Subcutaneous preadipocyte (primary cell): Measurements from ENCODE around the gene PDLIM4. TPM values are rescaled to one million over a fixed set of nuclear protein-coding genes. Genes with fewer than 3 reads are reported as not detected.

Experiments
- total RNA-seq: library from RNA; depleted of rRNA; stranded (reverse); fragments of >200 nt; gene quantifications from 2 replicates; pipeline ENCODE4 v1.2.3, GENCODE V29; 2012

The PDLIM4 gene, protein sequence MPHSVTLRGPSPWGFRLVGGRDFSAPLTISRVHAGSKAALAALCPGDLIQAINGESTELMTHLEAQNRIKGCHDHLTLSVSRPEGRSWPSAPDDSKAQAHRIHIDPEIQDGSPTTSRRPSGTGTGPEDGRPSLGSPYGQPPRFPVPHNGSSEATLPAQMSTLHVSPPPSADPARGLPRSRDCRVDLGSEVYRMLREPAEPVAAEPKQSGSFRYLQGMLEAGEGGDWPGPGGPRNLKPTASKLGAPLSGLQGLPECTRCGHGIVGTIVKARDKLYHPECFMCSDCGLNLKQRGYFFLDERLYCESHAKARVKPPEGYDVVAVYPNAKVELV
- total RNA-seq: 33.6 and 62.1 TPM in 2 replicates

DNA sequence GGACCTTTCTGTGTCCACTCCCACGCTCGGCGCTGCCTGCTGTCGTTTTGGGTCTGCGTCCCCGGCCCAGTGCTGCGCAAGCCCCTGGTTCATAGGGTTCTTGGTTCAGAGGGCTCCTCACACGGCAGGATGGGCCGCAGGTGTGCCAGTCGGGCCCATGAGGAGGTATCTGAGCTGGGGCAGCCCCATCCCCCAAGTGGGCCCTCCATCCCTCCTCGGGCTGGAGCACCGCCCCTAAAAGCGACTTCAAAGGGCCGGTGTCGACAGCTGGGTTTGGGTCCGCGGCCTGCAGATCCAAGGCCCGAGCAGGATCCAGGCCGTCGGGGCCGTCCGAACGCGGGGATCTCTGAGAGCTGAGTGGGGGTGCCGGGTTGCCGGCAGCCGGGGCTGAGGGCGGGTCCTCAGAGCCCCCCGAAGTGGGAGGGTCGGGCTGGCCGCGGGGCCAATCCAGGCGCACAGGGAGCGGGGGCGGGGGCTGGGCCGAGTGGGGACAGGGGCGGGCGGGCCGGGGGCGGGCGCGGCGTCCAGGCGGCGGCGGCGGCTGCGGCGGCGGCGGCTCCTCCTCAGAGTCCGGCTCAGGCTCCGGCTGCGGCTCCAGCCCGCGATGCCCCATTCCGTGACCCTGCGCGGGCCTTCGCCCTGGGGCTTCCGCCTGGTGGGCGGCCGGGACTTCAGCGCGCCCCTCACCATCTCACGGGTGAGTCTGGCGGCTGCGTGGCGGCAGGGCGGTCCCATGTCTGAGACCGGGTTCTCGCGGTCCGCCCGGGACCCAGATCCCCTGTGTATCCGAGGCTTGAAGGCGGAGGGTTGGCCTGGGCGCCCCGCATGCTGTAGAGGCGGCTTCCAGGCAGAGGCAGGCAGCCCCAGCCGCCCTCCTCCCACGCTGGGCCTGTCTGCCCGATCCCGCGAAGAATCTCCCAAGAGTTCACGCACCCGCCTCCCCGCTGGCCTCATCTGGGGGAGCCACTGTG, at the start of gene PDLIM4:
Gene PDLIM4 (plus strand): TSS at position 566 of the 971 bp plus-strand sequence. CDS start 39 bp downstream, at position 605.

DNA sequence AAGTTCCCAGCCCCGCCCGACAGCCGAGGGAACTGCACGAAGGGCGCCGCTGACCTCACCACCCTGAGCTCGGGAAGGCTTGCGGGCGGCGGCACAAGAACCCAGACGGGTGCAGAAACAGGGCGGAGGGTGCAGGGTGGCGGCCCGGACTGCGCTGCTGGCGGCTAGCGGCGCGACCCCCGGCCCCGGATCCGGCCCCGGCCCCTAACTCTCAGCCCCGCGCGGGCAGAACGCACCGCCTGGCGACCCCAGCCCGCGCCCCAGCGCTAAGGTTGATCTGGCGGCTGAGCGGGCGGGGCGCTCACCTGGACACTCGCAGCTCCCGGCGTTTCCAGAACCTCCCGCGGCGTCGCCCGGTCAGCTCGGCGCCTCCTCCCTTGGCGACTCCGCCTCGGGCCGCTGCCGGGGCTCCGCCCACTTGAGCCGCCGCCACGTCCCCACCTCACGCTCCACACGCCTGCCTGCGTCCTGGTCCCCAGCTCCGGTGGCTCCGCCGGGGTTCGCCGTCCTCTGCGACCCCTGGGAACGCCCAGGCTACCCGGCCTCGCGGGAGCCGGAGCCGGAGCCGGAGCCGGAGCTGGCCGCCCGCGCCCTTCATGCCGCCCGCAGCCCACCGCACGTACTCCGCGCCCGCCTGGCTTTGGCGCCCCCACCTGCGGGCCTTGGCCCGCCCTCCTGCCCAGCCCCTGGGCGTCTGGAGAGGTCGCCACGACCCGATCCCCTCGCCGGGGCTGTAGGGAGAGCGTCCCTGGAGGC, 29.8 kb upstream of the PDLIM4 start, which contains the start of gene P4HA2:
Gene P4HA2 (minus strand): TSS at position 369 of the 756 bp plus-strand sequence. CDS start 9,227 bp downstream, outside the sequence.

DNA sequence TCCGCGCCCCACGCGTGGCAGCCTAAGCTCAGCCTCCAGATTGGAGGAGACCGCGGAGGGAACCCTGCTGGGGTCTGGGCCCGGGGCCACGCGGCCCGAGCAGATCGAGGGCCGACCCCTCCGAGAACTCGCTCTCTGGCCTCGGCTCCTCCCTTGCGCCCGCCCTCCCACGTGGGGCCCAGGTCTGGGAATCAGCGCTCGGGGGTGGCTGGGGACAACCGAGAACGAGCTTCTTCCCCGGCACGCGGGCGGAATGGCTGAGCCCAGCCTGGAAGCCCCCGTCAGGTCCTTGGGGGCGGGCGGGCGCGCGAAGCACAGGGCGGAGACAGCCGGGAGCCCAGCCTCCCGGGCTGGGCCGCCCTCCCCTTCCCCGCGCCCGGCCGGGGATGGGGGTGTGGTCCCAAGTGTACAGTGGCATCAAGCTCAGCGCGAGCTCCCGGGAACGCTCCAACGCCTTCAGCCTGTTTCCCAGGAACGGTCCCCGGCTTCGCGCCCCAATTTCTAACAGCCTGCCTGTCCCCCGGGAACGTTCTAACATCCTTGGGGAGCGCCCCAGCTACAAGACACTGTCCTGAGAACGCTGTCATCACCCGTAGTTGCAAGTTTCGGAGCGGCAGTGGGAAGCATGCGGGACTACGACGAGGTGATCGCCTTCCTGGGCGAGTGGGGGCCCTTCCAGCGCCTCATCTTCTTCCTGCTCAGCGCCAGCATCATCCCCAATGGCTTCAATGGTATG, 36.7 kb downstream of the PDLIM4 start, which contains the start of gene SLC22A4:
Gene SLC22A4 (plus strand): TSS at position 403 of the 736 bp plus-strand sequence. CDS start 223 bp downstream, at position 626.

Other genes with a start within 250 kb of the PDLIM4 start
- not detected in 2 replicates for gene ACSL6, start 246.0 kb upstream of the PDLIM4 start, total RNA-seq
- not detected in 2 replicates for gene IL3, start 197.0 kb upstream of the PDLIM4 start, total RNA-seq
- gene CSF2, start 183.9 kb upstream of the PDLIM4 start, total RNA-seq: not detected in 2 replicates
- gene P4HA2, start 29.8 kb upstream of the PDLIM4 start, total RNA-seq: 69.0 and 107 TPM in 2 replicates
- 4.4 and 5.1 TPM in 2 replicates for gene SLC22A4, start 36.7 kb downstream of the PDLIM4 start, total RNA-seq
- gene SLC22A5, start 112.0 kb downstream of the PDLIM4 start, total RNA-seq: 3.1 and 5.1 TPM in 2 replicates
- gene IRF1, start 233.1 kb downstream of the PDLIM4 start, total RNA-seq: 11.0 and 15.6 TPM in 2 replicates